ENCODE results near the gene GLE1. TPM values are rescaled to one million over a fixed set of nuclear protein-coding genes. Genes with fewer than 3 reads are reported as not detected.

Gene GLE1
- total RNA-seq, 1 experiment from 2014 or later, result 26.5 TPM

Small RNA genes lying within 50 kb of the gene (small RNA-seq; reads per million reads assigned to genes)
- not detected for gene RNU7-171P

Other genes with a start within 250 kb of the GLE1 start
- gene GOLGA2, start 228.7 kb upstream of the GLE1 start, total RNA-seq (2014; rRNA removed; shearing (Covaris generic); ENCODE audit: low replicate concordance), result 16.2 and 75.3 TPM in 2 replicates
- 34.5 and 37.6 TPM in 2 replicates for gene SWI5, start 228.4 kb upstream of the GLE1 start, total RNA-seq (2014; rRNA removed; shearing (Covaris generic); ENCODE audit: low replicate concordance)
- gene TRUB2, start 182.3 kb upstream of the GLE1 start, total RNA-seq (2014; rRNA removed; shearing (Covaris generic); ENCODE audit: low replicate concordance), result 20.8 and 28.2 TPM in 2 replicates
- gene COQ4, start 181.9 kb upstream of the GLE1 start, total RNA-seq (2014; rRNA removed; shearing (Covaris generic); ENCODE audit: low replicate concordance), result 28.3 and 40.1 TPM in 2 replicates
- 18.5 and 24.4 TPM in 2 replicates for gene SLC27A4, start 164.2 kb upstream of the GLE1 start, total RNA-seq (2014; rRNA removed; shearing (Covaris generic); ENCODE audit: low replicate concordance)
- 22.7 and 33.4 TPM in 2 replicates for gene URM1, start 133.3 kb upstream of the GLE1 start, total RNA-seq (2014; rRNA removed; shearing (Covaris generic); ENCODE audit: low replicate concordance)
- gene CERCAM, start 83.9 kb upstream of the GLE1 start, total RNA-seq (2014; rRNA removed; shearing (Covaris generic); ENCODE audit: low replicate concordance), result 12.2 and 19.8 TPM in 2 replicates
- gene ODF2, start 48.7 kb upstream of the GLE1 start, total RNA-seq (2014; rRNA removed; shearing (Covaris generic); ENCODE audit: low replicate concordance), result 37.8 and 69.5 TPM in 2 replicates
- gene SPTAN1, start 47.9 kb downstream of the GLE1 start, total RNA-seq (2014; rRNA removed; shearing (Covaris generic); ENCODE audit: low replicate concordance), result 167 and 189 TPM in 2 replicates
- 38.9 and 73.2 TPM in 2 replicates for gene DYNC2I2, start 152.1 kb downstream of the GLE1 start, total RNA-seq (2014; rRNA removed; shearing (Covaris generic); ENCODE audit: low replicate concordance)
- 378 and 638 TPM in 2 replicates for gene SET, start 184.5 kb downstream of the GLE1 start, total RNA-seq (2014; rRNA removed; shearing (Covaris generic); ENCODE audit: low replicate concordance)
- gene PKN3, start 197.8 kb downstream of the GLE1 start, total RNA-seq (2014; rRNA removed; shearing (Covaris generic); ENCODE audit: low replicate concordance), result 0.04 TPM in 1 of 2 replicates, not detected in the other
- gene ZDHHC12, start 219.4 kb downstream of the GLE1 start, total RNA-seq (2014; rRNA removed; shearing (Covaris generic); ENCODE audit: low replicate concordance), result 29.3 and 47.6 TPM in 2 replicates

All from Karpas-422 (cell line).